Suppressor macrophage treated with lipopolysaccharide for 4 hours (primary cell): ENCODE measurements around the gene TNFRSF11A.

Experiments
- DNase-seq: peaks from one replicate; pipeline ENCODE4 v3.0.0-alpha.2; 2020

TNFRSF11A gene

GRCh38 chr18:62420513-62421209, 95.6 kb downstream of the TNFRSF11A start:
- peak; percentile 79 for DNase-seq

- DNase-seq, result peak; percentile 97
These were observed 100.5 kb downstream of the TNFRSF11A start for GRCh38 chr18:62425465-62426190.

- no peak for DNase-seq
These were observed 101.0 kb downstream of the TNFRSF11A start for GRCh38 chr18:62426191-62426488.

GRCh38 chr18:62432176-62432575, 107.1 kb downstream of the TNFRSF11A start:
- no peak for DNase-seq

GRCh38 chr18:62434798-62435197, 109.7 kb downstream of the TNFRSF11A start:
- no peak for DNase-seq

GRCh38 chr18:62435435-62436031, 110.4 kb downstream of the TNFRSF11A start:
- no peak for DNase-seq

GRCh38 chr18:62436636-62437234, 111.6 kb downstream of the TNFRSF11A start:
- DNase-seq, result peak; percentile 79

- DNase-seq, result peak; percentile 97
These were observed 112.3 kb downstream of the TNFRSF11A start for GRCh38 chr18:62437235-62438017.

- DNase-seq, result peak; percentile 55
These were observed 112.9 kb downstream of the TNFRSF11A start for GRCh38 chr18:62438018-62438329.

GRCh38 chr18:62438402-62438801, 113.3 kb downstream of the TNFRSF11A start:
- DNase-seq, result no peak

- no peak for DNase-seq
These were observed 113.8 kb downstream of the TNFRSF11A start for GRCh38 chr18:62438866-62439265.
